HepG2 (cell line): ENCODE measurements around the gene NFKBIL1. TPM values are rescaled to one million over a fixed set of nuclear protein-coding genes. Genes with fewer than 3 reads are reported as not detected.

Source experiments
- FOSL1 ChIP-seq: sonication (generic); formaldehyde crosslinking; IDR thresholded peaks from 2 replicates; pipeline ENCODE4 v1.9.0; 2021; ENCODE audit warnings: missing genetic modification reagents, borderline replicate concordance
- GLI4 ChIP-seq: sonication (generic); formaldehyde crosslinking; IDR thresholded peaks from 2 replicates; pipeline ENCODE4 v1.5.1; 2020; ENCODE audit warnings: missing genetic modification reagents, mild to moderate bottlenecking, moderate library complexity, borderline replicate concordance
- MBNL3 ChIP-seq: fragments of 250-450 bp; sonication (Bioruptor Pico); conservative IDR thresholded peaks from 2 replicates; pipeline ENCODE4 v1.8.0; 2022; ENCODE audit warnings: mild to moderate bottlenecking, inconsistent platforms
- NFYC ChIP-seq: IDR thresholded peaks from 2 replicates; pipeline ENCODE4 v1.6.1; 2016; ENCODE audit warnings: missing genetic modification reagents, missing compliant biosample characterization
- RXRB ChIP-seq: IDR thresholded peaks from 2 replicates; pipeline ENCODE4 v1.6.1; 2016; ENCODE audit warnings: borderline replicate concordance, missing genetic modification reagents, missing compliant biosample characterization
- SMARCE1 ChIP-seq: fragments of 450-650 bp; IDR thresholded peaks from 2 replicates; pipeline ENCODE4 v1.6.1; 2017; ENCODE audit warnings: borderline replicate concordance
- TCF7 ChIP-seq: sonication (generic); IDR thresholded peaks from 2 replicates; pipeline ENCODE4 v1.6.1; 2016; ENCODE audit warnings: antibody characterized with exemption, low read depth
- ZNF234 ChIP-seq: sonication (generic); formaldehyde crosslinking; conservative IDR thresholded peaks from 2 replicates; pipeline ENCODE4 v1.5.1; 2020; ENCODE audit warnings: mild to moderate bottlenecking, missing genetic modification reagents
- ZNF24 ChIP-seq: fragments of 450-650 bp; IDR thresholded peaks from 2 replicates; pipeline ENCODE4 v1.6.1; 2017; ENCODE audit warnings: antibody characterized with exemption, mild to moderate bottlenecking
- ZSCAN9 ChIP-seq: IDR thresholded peaks from 2 replicates; pipeline ENCODE4 v1.6.1; 2016; ENCODE audit warnings: borderline replicate concordance
- polyA plus RNA-seq, 8 experiments: library from polyadenylated mRNA; depleted of rRNA in 3 of 8; stranded (reverse) in 7 of 8; unstranded in 1 of 8; fragments of >200 nt; fragmentation: Illumina TruSeq in 4 of 8; extraction: Trizol in 4 of 8; gene quantifications; 2 replicates each; pipeline versions ENCODE4 v1.2.1 to v1.2.3, GENCODE V29; 2011 to 2016; ENCODE audit warnings: low read depth in 4 of 8, missing spikeins in 1 of 8, mixed read lengths in 1 of 8; ENCODE audit not compliant: insufficient read depth in 1 of 8
- total RNA-seq, 5 experiments: library from RNA; depleted of rRNA; stranded (reverse); fragments of >200 nt; fragmentation: Illumina TruSeq; extraction: Trizol; gene quantifications; 2 replicates each; pipeline ENCODE4 v1.2.3, GENCODE V29; 2016; ENCODE audit warnings: low read depth in 1 of 5
- TF ChIP-seq, protein P1 (sequence below): IDR thresholded peaks from 2 replicates; pipeline ENCODE4 v1.6.1; 2016; ENCODE audit warnings: low read depth, missing genetic modification reagents, missing compliant biosample characterization
- TF ChIP-seq, protein P2 (sequence below), 2 experiments: sonication (generic) in 1 of 2; formaldehyde crosslinking in 1 of 2; IDR thresholded peaks; 2 replicates each; pipeline versions ENCODE4 v1.4.0 to v1.6.1; 2016 to 2020; ENCODE audit warnings: borderline replicate concordance in 1 of 2, low read depth in 1 of 2, mild to moderate bottlenecking in 1 of 2, missing genetic modification reagents in 1 of 2
- TF ChIP-seq, protein P3 (sequence below): sonication (generic); formaldehyde crosslinking; IDR thresholded peaks from 2 replicates; pipeline ENCODE4 v1.8.0; 2022; ENCODE audit warnings: mild to moderate bottlenecking, missing genetic modification reagents; ENCODE audit not compliant: insufficient replicate concordance
- TF ChIP-seq, protein P4 (sequence below): IDR thresholded peaks from 2 replicates; pipeline ENCODE4 v1.6.1; 2016; ENCODE audit warnings: low read depth, borderline replicate concordance
- TF ChIP-seq, protein P5 (sequence below): sonication (generic); formaldehyde crosslinking; IDR thresholded peaks from 2 replicates; pipeline ENCODE4 v1.4.0; 2020; ENCODE audit warnings: missing genetic modification reagents

The NFKBIL1 gene
- total and polyA plus RNA-seq, 2 of the 13 experiments (the other 11 are each of a cell fraction or from before 2014, with no cell fraction given) = 9.7 to 19.5 TPM

DNA sequence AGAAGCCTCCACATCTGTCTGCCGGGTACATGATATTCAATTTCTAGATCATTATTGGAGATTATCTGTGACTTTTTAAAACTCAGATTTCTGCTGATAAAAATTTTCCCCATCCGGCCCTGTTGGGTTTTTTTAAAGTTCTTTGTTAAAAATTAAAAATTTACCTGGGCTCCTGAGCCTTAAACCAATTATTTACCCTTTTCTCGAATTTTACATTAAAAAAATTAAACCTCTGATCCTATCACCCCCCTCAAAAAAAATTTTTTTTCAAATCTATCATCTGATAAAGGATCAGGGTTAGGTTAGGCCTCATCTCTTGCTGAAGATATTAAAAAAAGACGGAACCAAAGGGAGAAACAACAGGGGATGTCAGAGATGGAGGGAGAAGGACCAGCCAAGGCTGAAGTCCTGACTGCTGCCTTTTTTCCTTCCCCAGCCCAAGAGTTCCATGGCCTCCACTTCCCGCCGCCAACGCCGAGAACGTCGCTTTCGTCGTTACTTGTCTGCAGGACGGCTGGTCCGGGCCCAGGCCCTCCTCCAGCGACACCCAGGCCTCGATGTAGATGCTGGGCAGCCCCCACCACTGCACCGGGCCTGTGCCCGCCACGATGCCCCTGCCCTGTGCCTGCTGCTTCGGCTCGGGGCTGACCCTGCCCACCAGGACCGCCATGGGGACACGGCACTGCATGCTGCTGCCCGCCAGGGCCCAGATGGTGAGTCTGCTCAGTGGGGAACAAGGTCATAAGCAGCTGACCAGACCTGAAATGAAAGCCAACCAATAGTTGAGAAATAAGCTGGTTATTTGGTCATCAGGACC is 527 bp downstream of the NFKBIL1 start (continued):
- TF ChIP-seq, protein P1, sequence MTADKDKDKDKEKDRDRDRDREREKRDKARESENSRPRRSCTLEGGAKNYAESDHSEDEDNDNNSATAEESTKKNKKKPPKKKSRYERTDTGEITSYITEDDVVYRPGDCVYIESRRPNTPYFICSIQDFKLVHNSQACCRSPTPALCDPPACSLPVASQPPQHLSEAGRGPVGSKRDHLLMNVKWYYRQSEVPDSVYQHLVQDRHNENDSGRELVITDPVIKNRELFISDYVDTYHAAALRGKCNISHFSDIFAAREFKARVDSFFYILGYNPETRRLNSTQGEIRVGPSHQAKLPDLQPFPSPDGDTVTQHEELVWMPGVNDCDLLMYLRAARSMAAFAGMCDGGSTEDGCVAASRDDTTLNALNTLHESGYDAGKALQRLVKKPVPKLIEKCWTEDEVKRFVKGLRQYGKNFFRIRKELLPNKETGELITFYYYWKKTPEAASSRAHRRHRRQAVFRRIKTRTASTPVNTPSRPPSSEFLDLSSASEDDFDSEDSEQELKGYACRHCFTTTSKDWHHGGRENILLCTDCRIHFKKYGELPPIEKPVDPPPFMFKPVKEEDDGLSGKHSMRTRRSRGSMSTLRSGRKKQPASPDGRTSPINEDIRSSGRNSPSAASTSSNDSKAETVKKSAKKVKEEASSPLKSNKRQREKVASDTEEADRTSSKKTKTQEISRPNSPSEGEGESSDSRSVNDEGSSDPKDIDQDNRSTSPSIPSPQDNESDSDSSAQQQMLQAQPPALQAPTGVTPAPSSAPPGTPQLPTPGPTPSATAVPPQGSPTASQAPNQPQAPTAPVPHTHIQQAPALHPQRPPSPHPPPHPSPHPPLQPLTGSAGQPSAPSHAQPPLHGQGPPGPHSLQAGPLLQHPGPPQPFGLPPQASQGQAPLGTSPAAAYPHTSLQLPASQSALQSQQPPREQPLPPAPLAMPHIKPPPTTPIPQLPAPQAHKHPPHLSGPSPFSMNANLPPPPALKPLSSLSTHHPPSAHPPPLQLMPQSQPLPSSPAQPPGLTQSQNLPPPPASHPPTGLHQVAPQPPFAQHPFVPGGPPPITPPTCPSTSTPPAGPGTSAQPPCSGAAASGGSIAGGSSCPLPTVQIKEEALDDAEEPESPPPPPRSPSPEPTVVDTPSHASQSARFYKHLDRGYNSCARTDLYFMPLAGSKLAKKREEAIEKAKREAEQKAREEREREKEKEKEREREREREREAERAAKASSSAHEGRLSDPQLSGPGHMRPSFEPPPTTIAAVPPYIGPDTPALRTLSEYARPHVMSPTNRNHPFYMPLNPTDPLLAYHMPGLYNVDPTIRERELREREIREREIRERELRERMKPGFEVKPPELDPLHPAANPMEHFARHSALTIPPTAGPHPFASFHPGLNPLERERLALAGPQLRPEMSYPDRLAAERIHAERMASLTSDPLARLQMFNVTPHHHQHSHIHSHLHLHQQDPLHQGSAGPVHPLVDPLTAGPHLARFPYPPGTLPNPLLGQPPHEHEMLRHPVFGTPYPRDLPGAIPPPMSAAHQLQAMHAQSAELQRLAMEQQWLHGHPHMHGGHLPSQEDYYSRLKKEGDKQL (CRISPR knock-in tag) = 0 out of 2 replicates have a peak, but pooled peaks have one; percentile 6
- TF ChIP-seq GLI4 (CRISPR knock-in tag) (no peak), FOSL1 (CRISPR knock-in tag) (no peak), TCF7 (no peak), ZNF234 (CRISPR knock-in tag) (no peak), MBNL3 (CRISPR knock-in tag) (no peak), RXRB (CRISPR knock-in tag) (no peak), ZNF24 (no peak), ZSCAN9 (CRISPR knock-in tag) (no peak; the same call in 1 of the 2 replicates), SMARCE1 (no peak), NFYC (CRISPR knock-in tag) (no peak)
- TF ChIP-seq, protein P2, sequence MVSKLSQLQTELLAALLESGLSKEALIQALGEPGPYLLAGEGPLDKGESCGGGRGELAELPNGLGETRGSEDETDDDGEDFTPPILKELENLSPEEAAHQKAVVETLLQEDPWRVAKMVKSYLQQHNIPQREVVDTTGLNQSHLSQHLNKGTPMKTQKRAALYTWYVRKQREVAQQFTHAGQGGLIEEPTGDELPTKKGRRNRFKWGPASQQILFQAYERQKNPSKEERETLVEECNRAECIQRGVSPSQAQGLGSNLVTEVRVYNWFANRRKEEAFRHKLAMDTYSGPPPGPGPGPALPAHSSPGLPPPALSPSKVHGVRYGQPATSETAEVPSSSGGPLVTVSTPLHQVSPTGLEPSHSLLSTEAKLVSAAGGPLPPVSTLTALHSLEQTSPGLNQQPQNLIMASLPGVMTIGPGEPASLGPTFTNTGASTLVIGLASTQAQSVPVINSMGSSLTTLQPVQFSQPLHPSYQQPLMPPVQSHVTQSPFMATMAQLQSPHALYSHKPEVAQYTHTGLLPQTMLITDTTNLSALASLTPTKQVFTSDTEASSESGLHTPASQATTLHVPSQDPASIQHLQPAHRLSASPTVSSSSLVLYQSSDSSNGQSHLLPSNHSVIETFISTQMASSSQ (IDR thresholded peaks at IDR 0.05; ENCODE audit: low read depth) = 0 out of 2 replicates have a peak, but pooled peaks have one; percentile 4
- TF ChIP-seq, protein P2 (CRISPR knock-in tag; IDR thresholded peaks at IDR 0.05; ENCODE audit: borderline replicate concordance) = no peak
- TF ChIP-seq, protein P3, sequence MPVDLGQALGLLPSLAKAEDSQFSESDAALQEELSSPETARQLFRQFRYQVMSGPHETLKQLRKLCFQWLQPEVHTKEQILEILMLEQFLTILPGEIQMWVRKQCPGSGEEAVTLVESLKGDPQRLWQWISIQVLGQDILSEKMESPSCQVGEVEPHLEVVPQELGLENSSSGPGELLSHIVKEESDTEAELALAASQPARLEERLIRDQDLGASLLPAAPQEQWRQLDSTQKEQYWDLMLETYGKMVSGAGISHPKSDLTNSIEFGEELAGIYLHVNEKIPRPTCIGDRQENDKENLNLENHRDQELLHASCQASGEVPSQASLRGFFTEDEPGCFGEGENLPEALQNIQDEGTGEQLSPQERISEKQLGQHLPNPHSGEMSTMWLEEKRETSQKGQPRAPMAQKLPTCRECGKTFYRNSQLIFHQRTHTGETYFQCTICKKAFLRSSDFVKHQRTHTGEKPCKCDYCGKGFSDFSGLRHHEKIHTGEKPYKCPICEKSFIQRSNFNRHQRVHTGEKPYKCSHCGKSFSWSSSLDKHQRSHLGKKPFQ (CRISPR knock-in tag) = no peak
- TF ChIP-seq, protein P4, sequence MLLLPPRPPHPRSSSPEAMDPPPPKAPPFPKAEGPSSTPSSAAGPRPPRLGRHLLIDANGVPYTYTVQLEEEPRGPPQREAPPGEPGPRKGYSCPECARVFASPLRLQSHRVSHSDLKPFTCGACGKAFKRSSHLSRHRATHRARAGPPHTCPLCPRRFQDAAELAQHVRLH (CRISPR knock-in tag) = no peak
- TF ChIP-seq, protein P5, sequence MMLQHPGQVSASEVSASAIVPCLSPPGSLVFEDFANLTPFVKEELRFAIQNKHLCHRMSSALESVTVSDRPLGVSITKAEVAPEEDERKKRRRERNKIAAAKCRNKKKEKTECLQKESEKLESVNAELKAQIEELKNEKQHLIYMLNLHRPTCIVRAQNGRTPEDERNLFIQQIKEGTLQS = no peak
